Gastrocnemius medialis (tissue), 4 donors: ENCODE data around the gene XPNPEP3. TPM values are rescaled to one million over a fixed set of nuclear protein-coding genes. Genes with fewer than 3 reads are reported as not detected.

Source experiments
- ATAC-seq, 2 donors: fragments of 150-250 bp; one replicate each; pipeline ENCODE4 v1.9.1; 2016
- DNase-seq, 2 donors: peaks; one replicate each; pipeline ENCODE4 v3.0.0-alpha.2; 2019
- H3K27ac ChIP-seq, 4 donors: fragments of 200-600 bp; sonication (generic); 1 replicate in 1 of 4; 2 replicates in 3 of 4; pipeline ENCODE4 v1.5.1; 2016 to 2018; ENCODE audit warnings: mild to moderate bottlenecking in 2 of 4, moderate library complexity in 1 of 4
- H3K27me3 ChIP-seq, 3 donors: fragments of 200-600 bp; sonication (generic) in 2 of 3; 1 replicate in 1 of 3; 2 replicates in 2 of 3; pipeline versions ENCODE4 v1.5.1 to v1.6.0; 2016 to 2019; ENCODE audit warnings: mild to moderate bottlenecking in 1 of 3, moderate library complexity in 1 of 3
- H3K36me3 ChIP-seq, 2 donors: fragments of 200-600 bp; sonication (generic) in 1 of 2; one replicate each; pipeline ENCODE4 v1.5.1; 2017 to 2018
- H3K4me1 ChIP-seq, 2 donors: fragments of 200-600 bp; sonication (generic) in 1 of 2; one replicate each; pipeline ENCODE4 v1.5.1; 2016 to 2017; ENCODE audit warnings: mild to moderate bottlenecking in 2 of 2
- H3K4me3 ChIP-seq, 4 donors: fragments of 200-600 bp; sonication (generic) in 3 of 4; 1 replicate in 1 of 4; 2 replicates in 3 of 4; pipeline ENCODE4 v1.5.1; 2016 to 2019; ENCODE audit warnings: mild to moderate bottlenecking in 2 of 4
- H3K9me3 ChIP-seq, 3 donors: fragments of 200-600 bp; sonication (generic) in 2 of 3; 1 replicate in 1 of 3; 2 replicates in 2 of 3; pipeline ENCODE4 v1.5.1; 2016 to 2019
- CTCF ChIP-seq, 5 experiments: fragments of 450-650 bp in 3 of 5; fragments of 200-600 bp in 2 of 5; sonication (generic) in 2 of 5; IDR thresholded peaks in 4 of 5; conservative IDR thresholded peaks in 1 of 5; 1 replicate in 4 of 5; 2 replicates in 1 of 5; pipeline ENCODE4 v1.5.1; 2016 to 2019; ENCODE audit warnings: antibody characterized with exemption in 5 of 5, mild to moderate bottlenecking in 3 of 5, moderate library complexity in 3 of 5
- POLR2A ChIP-seq, 2 donors: fragments of 450-650 bp; IDR thresholded peaks; one replicate each; pipeline ENCODE4 v1.6.1; 2017; ENCODE audit warnings: antibody characterized with exemption in 2 of 2, mild to moderate bottlenecking in 2 of 2, moderate library complexity in 2 of 2
- in situ Hi-C, 4 donors: fragments of 200-750 bp; cut with MboI; loops; one replicate each; pipeline versions ENCODE4 v1.15.0 to v1.8.0; 2017; ENCODE audit warnings: low sequenced_read_pairs in 4 of 4
- intact Hi-C: fragments of 100-400 bp; cut with DNase I; formaldehyde crosslinking; loops from one replicate; pipeline ENCODE4 v1.15.1; 2023; ENCODE audit warnings: low total_unique reads
- total RNA-seq, 4 donors: library from RNA; depleted of rRNA; stranded (reverse); fragments of >200 nt; gene quantifications; one replicate each; pipeline versions ENCODE4 v1.1.0 to v1.2.3, GENCODE V29; 2016

The XPNPEP3 gene
- total RNA-seq, 4 donors from 2014 or later = 3.6 to 12.4 (median 7.4) TPM

- ATAC-seq (no peak), DNase-seq (no peak)
- Histone ChIP-seq H3K4me1 (no peaks in the 10 kb centered on the region), H3K9me3 (no peaks in the 10 kb centered on the region), H3K27me3 (no peaks in the 10 kb centered on the region), H3K4me3 (no peak overlapping the region), H3K36me3 (no peaks in the 10 kb centered on the region), H3K27ac (no peak overlapping the region)
- intact Hi-C loops = no loop called here
- in situ Hi-C loops = no loop called here
- no peak for TF ChIP-seq POLR2A (IDR thresholded peaks at IDR 0.05)
- no peak for TF ChIP-seq CTCF (IDR thresholded peaks at IDR 0.05 in 4 of 5, conservative IDR thresholded peaks at IDR 0.05 in 1 of 5)
These were observed 75.4 kb downstream of the XPNPEP3 start for GRCh38 chr22:40932396-40932795.

- Histone ChIP-seq H3K4me1 (no peaks in the 10 kb centered on the region), H3K4me3 (no peak overlapping the region), H3K27me3 (no peaks in the 10 kb centered on the region), H3K36me3 (no peaks in the 10 kb centered on the region), H3K27ac (no peak overlapping the region), H3K9me3 (no peaks in the 10 kb centered on the region)
- DNase-seq (no peak), ATAC-seq (no peak)
- intact Hi-C loops (no loop called here), in situ Hi-C loops (no loop called here)
- TF ChIP-seq CTCF (IDR thresholded peaks at IDR 0.05 in 4 of 5, conservative IDR thresholded peaks at IDR 0.05 in 1 of 5) (no peak), POLR2A (IDR thresholded peaks at IDR 0.05) (no peak)
These were observed 82.3 kb downstream of the XPNPEP3 start for GRCh38 chr22:40939202-40939601.

GRCh38 chr22:40950962-40951794 lies 94.2 kb downstream of the XPNPEP3 start, which contains the start of gene RBX1:
TSS of gene RBX1 (plus strand) at chr22:40951378. CDS start at chr22:40951399, 21 bp downstream.
- intact Hi-C loops (loop anchor here (1.0 to 5.0 kb wide), 7 partner anchors 71 to 430 kb away; partner anchors contain the start of genes L3MBTL2, RANGAP1, TEF and XPNPEP3), in situ Hi-C loops (loop anchor here in 2 of 4 donors (5.0 to 10.0 kb wide), 3 partner anchors 71 to 136 kb away; no protein-coding TSS in a partner anchor)
- H3K27me3 ChIP-seq = no peaks in the 10 kb centered on the region
- ATAC-seq = peak; percentile 94 to 95
- H3K9me3 ChIP-seq = no peaks in the 10 kb centered on the region
- peak; percentile 98 for DNase-seq
- peaks cover 0 to 16% of the 10 kb centered on the region in 2 donors for H3K36me3 ChIP-seq
- H3K4me1 ChIP-seq = peaks cover 24 to 30% of the 10 kb centered on the region in 2 donors
- H3K4me3 ChIP-seq = peak within 1 kb of the TSS; percentile 67 to 99 (median 88)
- no peak for TF ChIP-seq CTCF (IDR thresholded peaks at IDR 0.05 in 4 of 5, conservative IDR thresholded peaks at IDR 0.05 in 1 of 5)
- TF ChIP-seq POLR2A (IDR thresholded peaks at IDR 0.05) = peak; percentile 72 to 77
- H3K27ac ChIP-seq = peak within 1 kb of the TSS; percentile 79 to 97 (median 92)

GRCh38 chr22:40951795-40952605 lies 95.1 kb downstream of the XPNPEP3 start:
- Histone ChIP-seq H3K4me1 (peaks cover 24 to 30% of the 10 kb centered on the region in 2 donors), H3K4me3 (peak overlapping the region; percentile 67 to 99 (median 88)), H3K27ac (peak overlapping the region; percentile 79 to 97 (median 92)), H3K9me3 (no peaks in the 10 kb centered on the region), H3K27me3 (no peaks in the 10 kb centered on the region), H3K36me3 (peaks cover 0 to 21% of the 10 kb centered on the region in 2 donors)
- DNase-seq (no peak), ATAC-seq (no peak)
- TF ChIP-seq POLR2A (IDR thresholded peaks at IDR 0.05) (no peak), CTCF (IDR thresholded peaks at IDR 0.05 in 4 of 5, conservative IDR thresholded peaks at IDR 0.05 in 1 of 5) (no peak)
- intact Hi-C loops = loop anchor here (1.0 to 5.0 kb wide), 7 partner anchors 70 to 429 kb away; partner anchors contain the start of genes L3MBTL2, RANGAP1, TEF and XPNPEP3
- in situ Hi-C loops = loop anchor here in 2 of 4 donors (5.0 to 10.0 kb wide), 3 partner anchors 70 to 135 kb away; no protein-coding TSS in a partner anchor
